Spleen (tissue), 11 donors: ENCODE measurements around the gene ZDBF2. TPM values are rescaled to one million over a fixed set of nuclear protein-coding genes. Genes with fewer than 3 reads are reported as not detected.

Experiments
- DNase-seq: peaks from one replicate; pipeline ENCODE4 v3.0.0-alpha.2; 2020
- H3K27ac ChIP-seq, 8 donors: fragments of 200-600 bp; sonication (generic) in 7 of 8; 1 replicate in 4 of 8; 2 replicates in 4 of 8; pipeline versions ENCODE4 v1.5.0 to v1.8.0; 2016 to 2021; ENCODE audit warnings: inconsistent platforms in 4 of 8, mild to moderate bottlenecking in 4 of 8, moderate library complexity in 1 of 8
- H3K27me3 ChIP-seq, 7 donors: fragments of 200-600 bp; sonication (generic) in 6 of 7; replicated peaks in 1 of 7; 1 replicate in 4 of 7; 2 replicates in 3 of 7; pipeline versions ENCODE4 v1.5.0 to v1.8.0; 2016 to 2021; ENCODE audit warnings: inconsistent platforms in 3 of 7, mild to moderate bottlenecking in 1 of 7
- H3K36me3 ChIP-seq, 6 donors: fragments of 200-600 bp; sonication (generic) in 5 of 6; 1 replicate in 4 of 6; 2 replicates in 2 of 6; pipeline versions ENCODE4 v1.5.0 to v1.8.0; 2016 to 2021; ENCODE audit warnings: inconsistent platforms in 2 of 6
- H3K4me1 ChIP-seq, 6 donors: fragments of 200-600 bp; sonication (generic) in 5 of 6; 1 replicate in 3 of 6; 2 replicates in 3 of 6; pipeline versions ENCODE4 v1.5.0 to v1.8.0; 2016 to 2021; ENCODE audit warnings: inconsistent platforms in 3 of 6
- H3K4me3 ChIP-seq, 8 donors: fragments of 200-600 bp; sonication (generic) in 7 of 8; 1 replicate in 4 of 8; 2 replicates in 4 of 8; pipeline versions ENCODE4 v1.5.0 to v1.8.0; 2016 to 2021; ENCODE audit warnings: inconsistent platforms in 4 of 8, mild to moderate bottlenecking in 4 of 8, moderate library complexity in 2 of 8
- H3K9me3 ChIP-seq, 8 donors: fragments of 200-600 bp; sonication (generic) in 7 of 8; 1 replicate in 4 of 8; 2 replicates in 4 of 8; pipeline versions ENCODE4 v1.5.0 to v1.8.0; 2016 to 2021; ENCODE audit warnings: inconsistent platforms in 4 of 8
- POLR2A ChIP-seq, 3 donors: fragments of 450-650 bp; IDR thresholded peaks; one replicate each; pipeline ENCODE4 v1.5.1; 2017; ENCODE audit warnings: antibody characterized with exemption in 3 of 3, mild to moderate bottlenecking in 1 of 3
- POLR2AphosphoS5 ChIP-seq, 3 donors: sonication (generic); formaldehyde crosslinking; IDR thresholded peaks; one replicate each; pipeline ENCODE4 v1.5.1; 2017; ENCODE audit warnings: antibody characterized with exemption in 3 of 3
- WGBS, 5 donors: extraction: QIAGEN DNeasy Blood & Tissue Kit in 3 of 5; methylation state at CpG; one replicate each; pipeline versions ENCODE4 v1.1.5 to v1.1.7; 2013 to 2018; 5-methylcytosine and 5-hydroxymethylcytosine counted together
- intact Hi-C: fragments of 100-400 bp; cut with DNase I; formaldehyde crosslinking; loops from one replicate; pipeline ENCODE4 v1.15.0; 2023; ENCODE audit warnings: low total_unique reads
- polyA plus RNA-seq, 3 donors: library from polyadenylated mRNA; stranded (reverse); fragments of 200-250 nt; gene quantifications; one replicate each; pipeline ENCODE4 v1.2.1, GENCODE V29; 2013
- total RNA-seq, 7 donors: library from RNA; depleted of rRNA in 3 of 7; stranded (reverse); fragments of >200 nt in 3 of 7; fragmentation: NEBNext Ultra II Directional in 4 of 7; extraction: Animal tissue kit (Norgen Biotek cat#: 25700) in 4 of 7; gene quantifications; one replicate each; pipeline versions ENCODE4 v1.1.0 to v1.2.1, GENCODE V29; 2016 to 2021
- TF ChIP-seq, protein P1 (sequence below), 11 experiments: fragments of 200-600 bp in 7 of 11; fragments of 450-650 bp in 4 of 11; sonication (generic) in 4 of 11; IDR thresholded peaks in 8 of 11; conservative IDR thresholded peaks in 3 of 11; 1 replicate in 7 of 11; 2 replicates in 4 of 11; pipeline versions ENCODE4 v1.4.0 to v1.8.0; 2016 to 2021; ENCODE audit warnings: antibody characterized with exemption in 11 of 11, inconsistent platforms in 4 of 11, mild to moderate bottlenecking in 1 of 11
- donor health status: healthy with polysubstance abuse.
- donor health status: DM: no; HTN: no; CAD: no; lungs with moderate emphysema.
- donor health status: DM: no; HTN: no; CAD: no.
- donor health status: Bipolar disorder and iron deficiency.
- donor health status: healthy.
- donor health status: DM: no; HTN: no; CAD: no.
- donor health status: DM: yes; HTN: yes; CAD: no.

The ZDBF2 gene
- total and polyA plus RNA-seq, 10 donors = 1.2 to 14.7 (median 10.9) TPM

DNA sequence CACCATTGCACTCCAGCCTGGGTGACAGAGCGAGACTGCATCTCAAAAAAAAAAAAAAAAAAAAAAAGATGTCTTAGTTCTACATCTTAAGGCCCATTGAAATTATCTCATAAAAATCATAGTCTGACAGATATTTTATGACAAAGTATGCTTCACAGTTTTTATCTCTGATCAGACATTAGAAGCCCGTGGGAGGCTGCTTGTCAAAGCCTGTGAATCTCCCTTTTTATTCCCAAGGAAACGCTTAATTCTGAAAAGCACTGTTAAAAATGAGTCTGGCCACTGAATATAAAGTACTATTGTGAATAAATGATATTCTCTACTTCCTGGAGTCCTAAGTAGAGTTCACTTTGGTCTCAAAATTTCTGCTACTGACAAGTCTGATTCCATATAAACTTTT is 71.1 kb downstream of the ZDBF2 start:
- Histone ChIP-seq H3K4me1 (no peaks in the 10 kb centered on the region), H3K27me3 (no peaks in the 10 kb centered on the region), H3K27ac (no peak overlapping the region), H3K36me3 (no peaks in the 10 kb centered on the region), H3K4me3 (no peak overlapping the region), H3K9me3 (peaks cover 0 to 24% (median 10%) of the 10 kb centered on the region in 8 donors)
- no peak for TF ChIP-seq POLR2A (IDR thresholded peaks at IDR 0.05)
- TF ChIP-seq POLR2AphosphoS5 (IDR thresholded peaks at IDR 0.05) = no peak
- TF ChIP-seq, protein P1, sequence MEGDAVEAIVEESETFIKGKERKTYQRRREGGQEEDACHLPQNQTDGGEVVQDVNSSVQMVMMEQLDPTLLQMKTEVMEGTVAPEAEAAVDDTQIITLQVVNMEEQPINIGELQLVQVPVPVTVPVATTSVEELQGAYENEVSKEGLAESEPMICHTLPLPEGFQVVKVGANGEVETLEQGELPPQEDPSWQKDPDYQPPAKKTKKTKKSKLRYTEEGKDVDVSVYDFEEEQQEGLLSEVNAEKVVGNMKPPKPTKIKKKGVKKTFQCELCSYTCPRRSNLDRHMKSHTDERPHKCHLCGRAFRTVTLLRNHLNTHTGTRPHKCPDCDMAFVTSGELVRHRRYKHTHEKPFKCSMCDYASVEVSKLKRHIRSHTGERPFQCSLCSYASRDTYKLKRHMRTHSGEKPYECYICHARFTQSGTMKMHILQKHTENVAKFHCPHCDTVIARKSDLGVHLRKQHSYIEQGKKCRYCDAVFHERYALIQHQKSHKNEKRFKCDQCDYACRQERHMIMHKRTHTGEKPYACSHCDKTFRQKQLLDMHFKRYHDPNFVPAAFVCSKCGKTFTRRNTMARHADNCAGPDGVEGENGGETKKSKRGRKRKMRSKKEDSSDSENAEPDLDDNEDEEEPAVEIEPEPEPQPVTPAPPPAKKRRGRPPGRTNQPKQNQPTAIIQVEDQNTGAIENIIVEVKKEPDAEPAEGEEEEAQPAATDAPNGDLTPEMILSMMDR (IDR thresholded peaks at IDR 0.05 in 8 of 11, conservative IDR thresholded peaks at IDR 0.05 in 3 of 11) = no peak
- 80 to 89% (median 87%) methylated on average over 3 of the region's 3 CpGs for WGBS, 5 donors
- no peak for DNase-seq
- intact Hi-C loops = no loop called here

DNA sequence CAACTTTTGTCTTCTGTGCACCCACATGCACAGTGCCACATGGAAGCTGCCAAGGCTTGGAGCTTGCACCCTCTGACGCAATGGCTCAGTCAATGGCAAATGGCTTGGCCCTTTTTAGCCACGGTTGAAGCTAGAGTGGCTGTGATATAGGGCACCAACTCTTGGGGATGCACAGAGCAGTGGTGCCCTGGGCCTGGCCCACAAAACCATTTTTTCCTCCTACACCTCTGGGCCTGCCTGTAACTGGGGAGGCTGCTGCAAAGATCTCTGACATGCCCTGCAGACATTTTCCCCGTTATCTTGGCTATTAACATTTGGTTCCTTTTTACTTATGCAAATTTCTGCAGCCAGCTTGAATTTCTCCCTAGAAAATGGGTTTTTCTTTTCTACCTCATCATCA is 74.9 kb downstream of the ZDBF2 start:
- no peaks in the 10 kb centered on the region for H3K27me3 ChIP-seq
- H3K27ac ChIP-seq = no peak overlapping the region
- no peak for DNase-seq
- H3K4me3 ChIP-seq = no peak overlapping the region
- no peaks in the 10 kb centered on the region for H3K4me1 ChIP-seq
- intact Hi-C loops = no loop called here
- 71 to 89% (median 87%) methylated on average over 3 of the region's 3 CpGs for WGBS, 5 donors
- TF ChIP-seq, protein P1 (IDR thresholded peaks at IDR 0.05 in 8 of 11, conservative IDR thresholded peaks at IDR 0.05 in 3 of 11) = no peak
- TF ChIP-seq POLR2A (IDR thresholded peaks at IDR 0.05) (no peak), POLR2AphosphoS5 (IDR thresholded peaks at IDR 0.05) (no peak)
- H3K9me3 ChIP-seq = peaks cover 0 to 24% (median 10%) of the 10 kb centered on the region in 8 donors
- no peaks in the 10 kb centered on the region for H3K36me3 ChIP-seq

DNA sequence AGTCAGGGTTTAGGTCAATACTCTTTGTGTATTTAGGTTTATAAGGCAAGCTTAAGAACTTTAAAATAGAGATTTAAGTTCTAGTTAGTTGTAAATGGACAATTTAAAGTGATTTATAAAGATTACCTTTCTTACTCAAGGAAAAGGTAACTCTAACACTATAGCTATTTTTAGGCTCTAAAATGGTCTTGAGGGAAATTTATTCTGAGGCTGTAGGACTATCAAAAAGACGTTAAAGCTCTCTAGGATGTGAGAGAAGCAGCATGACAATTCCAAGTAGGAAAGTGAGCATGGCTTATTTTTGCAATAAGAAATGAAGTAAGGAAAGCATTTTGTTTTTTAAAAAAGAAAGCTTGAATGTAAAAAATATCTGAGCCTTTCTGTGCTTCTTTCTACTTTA is 78.1 kb downstream of the ZDBF2 start:
- intact Hi-C loops = no loop called here
- TF ChIP-seq POLR2A (IDR thresholded peaks at IDR 0.05) = no peak
- TF ChIP-seq POLR2AphosphoS5 (IDR thresholded peaks at IDR 0.05) = no peak
- TF ChIP-seq, protein P1 (IDR thresholded peaks at IDR 0.05 in 8 of 11, conservative IDR thresholded peaks at IDR 0.05 in 3 of 11) = no peak
- no peak for DNase-seq
- Histone ChIP-seq H3K9me3 (peaks cover 0 to 20% (median 10%) of the 10 kb centered on the region in 8 donors), H3K27ac (no peak overlapping the region), H3K4me3 (no peak overlapping the region), H3K4me1 (no peaks in the 10 kb centered on the region), H3K36me3 (no peaks in the 10 kb centered on the region), H3K27me3 (no peaks in the 10 kb centered on the region)
- 49 to 73% (median 65%) methylated on average over 1 of the region's 1 CpG for WGBS, 5 donors

DNA sequence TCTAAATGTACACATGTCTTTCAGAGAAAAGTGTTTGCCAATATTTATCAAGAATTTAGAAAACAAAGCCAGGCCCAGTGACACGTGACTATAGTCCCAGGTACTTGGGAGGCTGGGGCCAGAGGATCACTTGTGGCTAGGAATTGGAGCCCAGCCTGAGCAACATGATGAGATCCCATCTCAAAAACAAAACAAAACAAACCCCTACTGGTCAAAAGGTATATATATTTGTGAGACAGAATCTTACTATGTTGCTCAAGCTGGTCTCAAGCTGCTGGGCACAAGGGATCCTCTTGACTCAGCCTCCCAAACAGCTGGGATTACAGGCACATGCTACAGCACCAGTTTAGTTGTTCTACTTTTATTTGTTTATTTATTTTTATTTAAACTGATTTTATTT is 79.2 kb downstream of the ZDBF2 start:
- H3K4me1 ChIP-seq = no peaks in the 10 kb centered on the region
- intact Hi-C loops = no loop called here
- DNase-seq = no peak
- 79 to 89% (median 86%) methylated on average over 1 of the region's 1 CpG for WGBS, 5 donors
- peaks cover 0 to 31% (median 10%) of the 10 kb centered on the region in 8 donors for H3K9me3 ChIP-seq
- no peaks in the 10 kb centered on the region for H3K27me3 ChIP-seq
- H3K4me3 ChIP-seq = no peak overlapping the region
- H3K36me3 ChIP-seq = no peaks in the 10 kb centered on the region
- TF ChIP-seq POLR2AphosphoS5 (IDR thresholded peaks at IDR 0.05) (no peak), POLR2A (IDR thresholded peaks at IDR 0.05) (no peak)
- TF ChIP-seq, protein P1 (IDR thresholded peaks at IDR 0.05 in 8 of 11, conservative IDR thresholded peaks at IDR 0.05 in 3 of 11) = no peak
- H3K27ac ChIP-seq = no peak overlapping the region
